DOHH2 (cell line): Measurements from ENCODE around the gene XRRA1.
A peak's percentile ranks its signal among the peaks of the same experiment; 100 is the strongest.
"Not testable (repeated sequence)": the region's sequence is repeated elsewhere in the genome, so short reads cannot be mapped to it uniquely, and the experiment has no call there.

ENCODE experiments used
- H3F3A ChIP-seq: fragments of 200-600 bp; sonication (generic), shearing (Covaris generic); 2 replicates; pipeline ENCODE4 v1.6.0; 2016; ENCODE audit warnings: antibody characterized with exemption, mild to moderate bottlenecking; ENCODE audit not compliant: control insufficient read depth, insufficient read depth
- H3K27ac ChIP-seq: fragments of 200-600 bp; sonication (generic); 2 replicates; pipeline ENCODE4 v1.5.1; 2014; ENCODE audit warnings: low read depth, mild to moderate bottlenecking, low read length, moderate library complexity
- H3K27me3 ChIP-seq: fragments of 200-600 bp; sonication (generic); 2 replicates; pipeline ENCODE4 v1.6.1; 2014; ENCODE audit warnings: mild to moderate bottlenecking, low read length, mixed read lengths; ENCODE audit not compliant: control insufficient read depth
- H3K36me3 ChIP-seq: fragments of 200-600 bp; sonication (generic); 2 replicates; pipeline ENCODE4 v1.6.1; 2014; ENCODE audit warnings: mild to moderate bottlenecking, low read length, moderate library complexity, mixed read lengths; ENCODE audit not compliant: control insufficient read depth
- H3K4me1 ChIP-seq: fragments of 200-600 bp; sonication (generic); 2 replicates; pipeline ENCODE4 v1.6.1; 2014; ENCODE audit warnings: mild to moderate bottlenecking, low read length, mixed read lengths; ENCODE audit not compliant: control insufficient read depth
- H3K4me2 ChIP-seq: fragments of 200-600 bp; sonication (generic); 2 replicates; pipeline ENCODE4 v1.6.0; 2014; ENCODE audit warnings: mild to moderate bottlenecking, low read length, moderate library complexity
- H3K4me3 ChIP-seq: fragments of 200-600 bp; sonication (generic); 2 replicates; pipeline ENCODE4 v1.5.1; 2014; ENCODE audit warnings: mild to moderate bottlenecking, low read length, mixed read lengths
- H3K79me2 ChIP-seq: fragments of 200-600 bp; sonication (generic); 2 replicates; pipeline ENCODE4 v1.6.1; 2014; ENCODE audit warnings: mild to moderate bottlenecking, low read length, mixed read lengths; ENCODE audit not compliant: control insufficient read depth
- H3K9me2 ChIP-seq: fragments of 200-600 bp; sonication (generic); replicated peaks from 2 replicates; pipeline ENCODE4 v1.6.1; 2014; ENCODE audit warnings: mild to moderate bottlenecking, low read length, mixed read lengths; ENCODE audit not compliant: control insufficient read depth
- H3K9me3 ChIP-seq: fragments of 200-600 bp; sonication (generic); 2 replicates; pipeline ENCODE4 v1.6.1; 2014; ENCODE audit warnings: antibody characterized with exemption, low read length, mixed read lengths; ENCODE audit not compliant: control insufficient read depth, insufficient read depth
- H4K20me1 ChIP-seq: fragments of 200-600 bp; sonication (generic); 2 replicates; pipeline ENCODE4 v1.6.0; 2014; ENCODE audit warnings: low read depth, mild to moderate bottlenecking, antibody characterized with exemption, low read length, moderate library complexity; ENCODE audit not compliant: control insufficient read depth, insufficient read depth
- CTCF ChIP-seq: fragments of 200-600 bp; sonication (generic); IDR thresholded peaks from one replicate; pipeline ENCODE4 v1.5.1; 2014; ENCODE audit warnings: antibody characterized with exemption, mild to moderate bottlenecking, low read depth, low read length; ENCODE audit not compliant: poor library complexity, severe bottlenecking
- EZH2phosphoT487 ChIP-seq: fragments of 200-600 bp; sonication (generic); IDR thresholded peaks from 2 replicates; pipeline ENCODE4 v1.6.1; 2017; ENCODE audit warnings: borderline replicate concordance, mild to moderate bottlenecking, antibody characterized with exemption, low read length, moderate library complexity, mixed read lengths

Gene XRRA1

GRCh38 chr11:74896311-74896710 is 52.6 kb downstream of the XRRA1 start:
- no peak overlapping the region for H3K4me2 ChIP-seq
- H3K4me1 ChIP-seq: no peaks in the 10 kb centered on the region
- peaks cover 3% of the 10 kb centered on the region for H3K9me3 ChIP-seq
- H3F3A ChIP-seq: no peaks in the 10 kb centered on the region
- no peaks in the 10 kb centered on the region for H3K27me3 ChIP-seq
- H3K4me3 ChIP-seq: no peak overlapping the region
- H3K79me2 ChIP-seq: peaks cover 25% of the 10 kb centered on the region
- peaks cover 28% of the 10 kb centered on the region for H3K36me3 ChIP-seq
- no peaks in the 10 kb centered on the region for H4K20me1 ChIP-seq
- H3K9me2 ChIP-seq: no peaks in the 10 kb centered on the region
- no peak overlapping the region for H3K27ac ChIP-seq
- no peak for TF ChIP-seq CTCF
- TF ChIP-seq EZH2phosphoT487: no peak

- H3K9me2 ChIP-seq: no peaks in the 10 kb centered on the region
- H3F3A ChIP-seq: no peaks in the 10 kb centered on the region
- H3K27me3 ChIP-seq: no peaks in the 10 kb centered on the region
- H3K36me3 ChIP-seq: peaks cover 25% of the 10 kb centered on the region
- H4K20me1 ChIP-seq: no peaks in the 10 kb centered on the region
- no peaks in the 10 kb centered on the region for H3K4me1 ChIP-seq
- no peak overlapping the region for H3K4me2 ChIP-seq
- H3K9me3 ChIP-seq: no peaks in the 10 kb centered on the region; the same call in 1 of the 2 replicates
- H3K4me3 ChIP-seq: no peak overlapping the region
- H3K27ac ChIP-seq: no peak overlapping the region
- TF ChIP-seq EZH2phosphoT487 (no peak), CTCF (no peak)
- H3K79me2 ChIP-seq: peaks cover 24% of the 10 kb centered on the region
Observed at GRCh38 chr11:74895340-74896116, 53.4 kb downstream of the XRRA1 start.

GRCh38 chr11:74893015-74893414 is 55.9 kb downstream of the XRRA1 start:
- H3K4me3 ChIP-seq, H4K20me1 ChIP-seq, H3F3A ChIP-seq, H3K9me3 ChIP-seq, H3K4me1 ChIP-seq, H3K27ac ChIP-seq, H3K9me2 ChIP-seq, H3K27me3 ChIP-seq, H3K4me2 ChIP-seq: not testable (repeated sequence)
- Histone ChIP-seq H3K36me3 (peaks cover 25% of the 10 kb centered on the region), H3K79me2 (peaks cover 19% of the 10 kb centered on the region)

- H3K27me3 ChIP-seq: no peaks in the 10 kb centered on the region
- H4K20me1 ChIP-seq: no peaks in the 10 kb centered on the region
- no peak overlapping the region for H3K27ac ChIP-seq
- no peaks in the 10 kb centered on the region for H3F3A ChIP-seq
- no peaks in the 10 kb centered on the region for H3K79me2 ChIP-seq
- peaks cover 27% of the 10 kb centered on the region for H3K36me3 ChIP-seq
- H3K9me2 ChIP-seq: no peaks in the 10 kb centered on the region
- H3K4me1 ChIP-seq: no peaks in the 10 kb centered on the region
- peak; percentile 46 for TF ChIP-seq CTCF
- TF ChIP-seq EZH2phosphoT487: no peak
- H3K4me3 ChIP-seq: no peak overlapping the region
- H3K9me3 ChIP-seq: peaks cover 6% of the 10 kb centered on the region; the same call in 1 of the 2 replicates
- H3K4me2 ChIP-seq: no peak overlapping the region
Observed at GRCh38 chr11:74877132-74877531, 71.8 kb downstream of the XRRA1 start.
